PFSK-1 (cell line): ENCODE measurements around the gene MMP23B.

ENCODE experiments used
- POLR2AphosphoS5 ChIP-seq: IDR thresholded peaks from 2 replicates; pipeline ENCODE4 v1.6.1; 2012; ENCODE audit warnings: low read depth, mild to moderate bottlenecking, control low read depth, low read length, moderate library complexity
- TAF1 ChIP-seq: IDR thresholded peaks from 2 replicates; pipeline ENCODE4 v1.6.1; 2012; ENCODE audit warnings: low read length, control low read depth, borderline replicate concordance; ENCODE audit not compliant: insufficient read depth

GRCh38 chr1:1609822-1610485, 22.0 kb upstream of the MMP23B start:
- TF ChIP-seq TAF1 (no peak), POLR2AphosphoS5 (no peak)
